ENCODE data around the gene SP140L.

DNA sequence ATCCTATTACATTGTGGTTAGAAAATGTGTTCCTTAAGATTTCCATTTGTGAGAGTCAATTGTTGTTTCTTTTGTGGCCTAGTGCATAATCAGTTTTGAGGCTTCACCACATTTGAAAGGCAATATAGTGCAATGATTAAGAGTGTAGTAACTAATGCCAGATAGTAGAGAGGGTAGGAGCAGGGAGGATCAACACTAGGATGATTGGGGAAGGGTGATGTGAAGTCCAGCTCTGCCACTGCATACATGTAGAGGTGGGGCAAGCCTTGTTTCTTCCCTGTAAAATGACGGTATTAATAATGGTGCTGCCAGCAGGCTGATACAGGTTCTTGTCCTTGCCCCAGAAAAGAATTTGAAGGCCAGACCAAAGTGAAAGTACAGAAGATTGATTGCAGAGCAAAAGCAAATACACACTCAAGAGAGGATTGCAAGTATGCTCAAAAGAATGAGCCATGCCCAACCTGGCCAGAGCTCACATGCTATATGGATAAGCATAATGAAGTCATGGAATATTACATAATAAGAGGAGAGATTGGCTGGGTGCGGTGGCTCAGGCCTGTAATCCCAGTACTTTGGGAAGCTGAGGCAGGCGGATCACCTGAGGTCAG, 97.0 kb downstream of the SP140L start:
- TF ChIP-seq, protein P1, sequence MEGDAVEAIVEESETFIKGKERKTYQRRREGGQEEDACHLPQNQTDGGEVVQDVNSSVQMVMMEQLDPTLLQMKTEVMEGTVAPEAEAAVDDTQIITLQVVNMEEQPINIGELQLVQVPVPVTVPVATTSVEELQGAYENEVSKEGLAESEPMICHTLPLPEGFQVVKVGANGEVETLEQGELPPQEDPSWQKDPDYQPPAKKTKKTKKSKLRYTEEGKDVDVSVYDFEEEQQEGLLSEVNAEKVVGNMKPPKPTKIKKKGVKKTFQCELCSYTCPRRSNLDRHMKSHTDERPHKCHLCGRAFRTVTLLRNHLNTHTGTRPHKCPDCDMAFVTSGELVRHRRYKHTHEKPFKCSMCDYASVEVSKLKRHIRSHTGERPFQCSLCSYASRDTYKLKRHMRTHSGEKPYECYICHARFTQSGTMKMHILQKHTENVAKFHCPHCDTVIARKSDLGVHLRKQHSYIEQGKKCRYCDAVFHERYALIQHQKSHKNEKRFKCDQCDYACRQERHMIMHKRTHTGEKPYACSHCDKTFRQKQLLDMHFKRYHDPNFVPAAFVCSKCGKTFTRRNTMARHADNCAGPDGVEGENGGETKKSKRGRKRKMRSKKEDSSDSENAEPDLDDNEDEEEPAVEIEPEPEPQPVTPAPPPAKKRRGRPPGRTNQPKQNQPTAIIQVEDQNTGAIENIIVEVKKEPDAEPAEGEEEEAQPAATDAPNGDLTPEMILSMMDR (IDR thresholded peaks at IDR 0.05): no peak
- TF ChIP-seq POLR2A (IDR thresholded peaks at IDR 0.05): no peak
- no peak for TF ChIP-seq EP300 (IDR thresholded peaks at IDR 0.05)
- TF ChIP-seq POLR2AphosphoS5 (IDR thresholded peaks at IDR 0.05): no peak

Data from upper lobe of left lung (tissue), 4 donors.